ENCODE measurements around the gene TRIO. TPM values are rescaled to one million over a fixed set of nuclear protein-coding genes. Genes with fewer than 3 reads are reported as not detected.
"Not testable (repeated sequence)": the region's sequence is repeated elsewhere in the genome, so short reads cannot be mapped to it uniquely, and the experiment has no call there.

The TRIO gene
- total RNA-seq, 1 donor from 2014 or later = 89.8 TPM

GRCh38 chr5:14554288-14554687 is 411.1 kb downstream of the TRIO start:
- intact Hi-C loops (cut with DNase I); DNase-seq (ENCODE audit: low spot score): not testable (repeated sequence)

- intact Hi-C loops (cut with DNase I) = no loop called here
- no peak for DNase-seq (ENCODE audit: low spot score)
These were observed 412.9 kb downstream of the TRIO start for GRCh38 chr5:14556015-14556414.

- intact Hi-C loops (cut with DNase I) = no loop called here
- DNase-seq (ENCODE audit: low spot score) = no peak
These were observed 414.1 kb downstream of the TRIO start for GRCh38 chr5:14557203-14557770.

GRCh38 chr5:14557791-14558415 is 414.8 kb downstream of the TRIO start:
- no peak for DNase-seq (ENCODE audit: low spot score)
- intact Hi-C loops (cut with DNase I) = no loop called here

Other genes starting within 250 kb of the TRIO start
- 0.35 TPM for gene DNAH5, start 198.7 kb upstream of the TRIO start, total RNA-seq

Measured in cardiac septum (tissue), 1 donor.